Lower leg skin (tissue), 4 donors: ENCODE measurements around the gene SLC38A10. TPM values are rescaled to one million over a fixed set of nuclear protein-coding genes. Genes with fewer than 3 reads are reported as not detected.

Experiments
- DNase-seq, 2 donors: peaks; one replicate each; pipeline ENCODE4 v3.0.0-alpha.2; 2019; ENCODE audit warnings: low spot score in 2 of 2
- H3K4me3 ChIP-seq: fragments of 200-600 bp; sonication (generic); 2 replicates; pipeline ENCODE4 v1.5.1; 2017; ENCODE audit warnings: mild to moderate bottlenecking, low read depth; ENCODE audit not compliant: poor library complexity, severe bottlenecking
- CTCF ChIP-seq, 3 donors: fragments of 450-650 bp; IDR thresholded peaks; one replicate each; pipeline ENCODE4 v1.5.1; 2016; ENCODE audit warnings: antibody characterized with exemption in 3 of 3, mild to moderate bottlenecking in 3 of 3, moderate library complexity in 2 of 3
- POLR2A ChIP-seq, 2 donors: fragments of 450-650 bp; IDR thresholded peaks; one replicate each; pipeline ENCODE4 v1.6.1; 2016 to 2017; ENCODE audit warnings: antibody characterized with exemption in 2 of 2, mild to moderate bottlenecking in 1 of 2, moderate library complexity in 1 of 2
- WGBS, 2 donors: methylation state at CpG; one replicate each; pipeline ENCODE4 v1.1.5; 2018; 5-methylcytosine and 5-hydroxymethylcytosine counted together
- intact Hi-C: fragments of 100-400 bp; cut with DNase I; formaldehyde crosslinking; loops from one replicate; pipeline ENCODE4 v1.15.0; 2023; ENCODE audit warnings: low total_unique reads
- total RNA-seq, 4 donors: library from RNA; depleted of rRNA; stranded (reverse); fragments of >200 nt; gene quantifications; one replicate each; pipeline ENCODE4 v1.1.0, GENCODE V29; 2016

Gene SLC38A10
- total RNA-seq, 4 donors from 2014 or later = 47.5 to 100 (median 73.3) TPM

- no peak for DNase-seq
- TF ChIP-seq POLR2A (IDR thresholded peaks at IDR 0.05) (no peak), CTCF (IDR thresholded peaks at IDR 0.05) (no peak)
- H3K4me3 ChIP-seq = no peak overlapping the region
- 50 to 59% methylated on average over 9 to 10 of the region's 10 CpGs for WGBS, 2 donors
- intact Hi-C loops = no loop called here
These were observed 90.5 kb downstream of the SLC38A10 start for GRCh38 chr17:81204578-81204977.

- DNase-seq = no peak
- 94 to 96% methylated on average over 19 to 20 of the region's 20 CpGs for WGBS, 2 donors
- TF ChIP-seq POLR2A (IDR thresholded peaks at IDR 0.05) (no peak), CTCF (IDR thresholded peaks at IDR 0.05) (no peak)
- intact Hi-C loops = no loop called here
- no peak overlapping the region for H3K4me3 ChIP-seq
These were observed 92.0 kb downstream of the SLC38A10 start for GRCh38 chr17:81203136-81203535.

- intact Hi-C loops = no loop called here
- TF ChIP-seq CTCF (IDR thresholded peaks at IDR 0.05) = no peak
- no peak for TF ChIP-seq POLR2A (IDR thresholded peaks at IDR 0.05)
- 88 to 95% methylated on average over 10 of the region's 10 CpGs for WGBS, 2 donors
- no peak overlapping the region for H3K4me3 ChIP-seq
- DNase-seq = no peak
These were observed 92.8 kb downstream of the SLC38A10 start for GRCh38 chr17:81202318-81202717.

- intact Hi-C loops = no loop called here
- no peak for TF ChIP-seq CTCF (IDR thresholded peaks at IDR 0.05)
- no peak for TF ChIP-seq POLR2A (IDR thresholded peaks at IDR 0.05)
- H3K4me3 ChIP-seq = no peak overlapping the region
- 71 to 74% methylated on average over 27 of the region's 27 CpGs for WGBS, 2 donors
- DNase-seq = peak in 1 of 2 donors; percentile 58
These were observed 94.2 kb downstream of the SLC38A10 start for GRCh38 chr17:81200695-81201580.

GRCh38 chr17:81200201-81200600, 94.9 kb downstream of the SLC38A10 start:
- TF ChIP-seq CTCF (IDR thresholded peaks at IDR 0.05) (no peak), POLR2A (IDR thresholded peaks at IDR 0.05) (no peak)
- H3K4me3 ChIP-seq = no peak overlapping the region
- DNase-seq = no peak
- intact Hi-C loops = no loop called here
- 79 to 97% methylated on average over 8 to 18 of the region's 18 CpGs for WGBS, 2 donors
